ENCODE results near the gene FOXK1. TPM values are rescaled to one million over a fixed set of nuclear protein-coding genes. Genes with fewer than 3 reads are reported as not detected.
A peak's percentile ranks its signal among the peaks of the same experiment; 100 is the strongest.

FOXK1 gene
- total RNA-seq, 5 donors from 2014 or later (not counting 1 experiment from before 2014, with no cell fraction given), result 63.9 to 79.7 (median 74.2) TPM

DNA sequence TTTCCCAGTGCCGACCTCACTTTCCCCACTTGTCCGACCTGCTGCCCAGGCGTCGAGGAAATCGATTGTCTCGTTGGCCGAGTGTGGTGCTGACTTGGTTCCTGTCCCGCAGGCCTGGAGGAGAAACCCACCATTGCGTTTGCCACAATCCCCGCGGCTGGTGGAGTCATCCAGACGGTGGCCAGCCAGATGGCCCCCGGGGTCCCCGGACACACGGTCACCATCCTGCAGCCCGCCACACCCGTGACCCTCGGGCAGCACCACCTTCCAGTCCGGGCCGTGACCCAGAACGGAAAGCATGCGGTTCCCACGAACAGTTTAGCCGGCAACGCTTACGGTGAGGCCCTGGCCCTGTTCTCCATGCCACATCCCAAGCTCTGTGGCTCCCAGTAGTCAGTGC, 78.9 kb downstream of the FOXK1 start:
- POLR2A ChIA-PET, result no interaction called here
- peaks cover 41 to 77% of the 10 kb centered on the region in 2 donors for H3K36me3 ChIP-seq (ENCODE audit: control insufficient read depth in 2 of 2, extremely low read depth in 1 of 2, insufficient read depth in 1 of 2, low read length in 1 of 2)
- no peaks in the 10 kb centered on the region for H3K27me3 ChIP-seq (replicated peaks in 1 of 2; ENCODE audit: control insufficient read depth in 2 of 2, extremely low read depth in 1 of 2, insufficient read depth in 2 of 2, low read length in 1 of 2)
- no peak for DNase-seq
- H3K4me3 ChIP-seq (ENCODE audit: control insufficient read depth in 1 of 2, extremely low read depth in 1 of 2, low read length in 1 of 2), result no peak overlapping the region
- Mint-ChIP-seq H3K9me3 (no peaks in the 10 kb centered on the region), H3K4me1 (no peaks in the 10 kb centered on the region), H3K36me3 (peaks cover 19% of the 10 kb centered on the region), H3K27me3 (no peaks in the 10 kb centered on the region), H3K4me3 (no peak overlapping the region), H3K27ac (no peak overlapping the region)
- CTCF ChIA-PET, result interaction anchor here in 1 of 2 donors (0.5 kb wide), 1 partner anchor 35 kb away, joined by 3 read pairs; no protein-coding TSS in a partner anchor
- no peaks in the 10 kb centered on the region for H3K4me1 ChIP-seq (ENCODE audit: control insufficient read depth in 1 of 2, extremely low read depth in 1 of 2, insufficient read depth in 2 of 2, low read length in 2 of 2)
- WGBS (ENCODE audit: insufficient coverage), result 93% methylated on average over 26 of the region's 26 CpGs
- ATAC-seq (replicated peaks in 1 of 4), result no peak
- no peaks in the 10 kb centered on the region for H3K9me3 ChIP-seq
- H3K27ac ChIP-seq (ENCODE audit: low read length), result no peak overlapping the region

DNA sequence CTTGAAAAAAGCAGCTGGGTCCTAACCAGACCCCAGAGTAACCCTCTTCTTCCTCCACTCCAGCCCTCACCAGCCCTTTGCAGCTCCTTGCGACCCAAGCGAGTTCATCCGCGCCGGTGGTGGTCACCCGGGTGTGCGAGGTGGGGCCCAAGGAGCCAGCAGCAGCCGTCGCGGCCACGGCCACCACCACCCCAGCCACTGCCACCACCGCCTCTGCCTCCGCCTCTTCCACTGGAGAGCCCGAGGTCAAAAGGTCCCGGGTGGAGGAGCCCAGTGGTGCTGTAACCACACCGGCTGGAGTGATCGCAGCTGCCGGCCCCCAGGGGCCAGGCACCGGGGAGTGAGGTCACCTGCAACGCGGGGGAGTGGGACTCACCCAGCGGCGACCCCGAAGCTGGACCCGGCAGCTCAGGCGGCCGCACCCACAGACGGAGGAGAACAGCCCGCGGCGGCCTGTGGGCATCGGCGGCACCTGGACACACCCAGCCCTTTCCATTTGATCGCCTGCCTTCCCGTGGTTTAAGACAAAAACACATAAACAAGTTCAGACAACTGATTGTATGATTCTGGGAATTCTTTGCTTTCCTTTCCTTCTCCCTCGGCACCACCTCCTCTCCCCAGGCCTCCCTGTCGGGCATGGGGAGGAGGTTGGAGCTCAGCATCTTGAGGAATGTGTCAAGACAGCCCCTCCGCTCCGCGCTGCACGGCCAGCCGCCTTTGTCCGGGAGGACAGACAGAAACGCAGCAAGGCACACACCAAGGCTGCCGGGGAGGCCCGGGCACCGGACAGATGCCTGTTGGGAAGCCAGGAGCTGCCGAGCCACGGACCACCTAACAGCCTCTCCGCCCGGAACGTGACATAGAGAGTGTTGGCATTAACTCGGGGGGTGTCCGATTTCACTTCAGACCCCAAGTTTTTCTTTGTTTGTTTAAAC, 80.3 kb downstream of the FOXK1 start:
- H3K27ac ChIP-seq (ENCODE audit: low read length), result no peak overlapping the region
- WGBS (ENCODE audit: insufficient coverage), result 95% methylated on average over 38 of the region's 54 CpGs
- no peaks in the 10 kb centered on the region for H3K27me3 Mint-ChIP-seq
- DNase-seq, result no peak
- H3K4me3 Mint-ChIP-seq, result peak overlapping the region in 1 of 3 donors; percentile 34
- H3K36me3 Mint-ChIP-seq, result peaks cover 19% of the 10 kb centered on the region
- ChIA-PET POLR2A (no interaction called here), CTCF (no interaction called here)
- H3K4me3 ChIP-seq (ENCODE audit: control insufficient read depth in 1 of 2, extremely low read depth in 1 of 2, low read length in 1 of 2), result no peak overlapping the region
- H3K4me1 Mint-ChIP-seq, result no peaks in the 10 kb centered on the region
- ATAC-seq (replicated peaks in 1 of 4), result no peak
- no peaks in the 10 kb centered on the region for H3K9me3 Mint-ChIP-seq
- peak overlapping the region in 1 of 2 donors; percentile 36 for H3K27ac Mint-ChIP-seq
- H3K36me3 ChIP-seq (ENCODE audit: control insufficient read depth in 2 of 2, extremely low read depth in 1 of 2, insufficient read depth in 1 of 2, low read length in 1 of 2), result peaks cover 41 to 63% of the 10 kb centered on the region in 2 donors
- no peaks in the 10 kb centered on the region for H3K27me3 ChIP-seq (replicated peaks in 1 of 2; ENCODE audit: control insufficient read depth in 2 of 2, extremely low read depth in 1 of 2, insufficient read depth in 2 of 2, low read length in 1 of 2)
- no peaks in the 10 kb centered on the region for H3K4me1 ChIP-seq (ENCODE audit: control insufficient read depth in 1 of 2, extremely low read depth in 1 of 2, insufficient read depth in 2 of 2, low read length in 2 of 2)
- no peaks in the 10 kb centered on the region for H3K9me3 ChIP-seq

DNA sequence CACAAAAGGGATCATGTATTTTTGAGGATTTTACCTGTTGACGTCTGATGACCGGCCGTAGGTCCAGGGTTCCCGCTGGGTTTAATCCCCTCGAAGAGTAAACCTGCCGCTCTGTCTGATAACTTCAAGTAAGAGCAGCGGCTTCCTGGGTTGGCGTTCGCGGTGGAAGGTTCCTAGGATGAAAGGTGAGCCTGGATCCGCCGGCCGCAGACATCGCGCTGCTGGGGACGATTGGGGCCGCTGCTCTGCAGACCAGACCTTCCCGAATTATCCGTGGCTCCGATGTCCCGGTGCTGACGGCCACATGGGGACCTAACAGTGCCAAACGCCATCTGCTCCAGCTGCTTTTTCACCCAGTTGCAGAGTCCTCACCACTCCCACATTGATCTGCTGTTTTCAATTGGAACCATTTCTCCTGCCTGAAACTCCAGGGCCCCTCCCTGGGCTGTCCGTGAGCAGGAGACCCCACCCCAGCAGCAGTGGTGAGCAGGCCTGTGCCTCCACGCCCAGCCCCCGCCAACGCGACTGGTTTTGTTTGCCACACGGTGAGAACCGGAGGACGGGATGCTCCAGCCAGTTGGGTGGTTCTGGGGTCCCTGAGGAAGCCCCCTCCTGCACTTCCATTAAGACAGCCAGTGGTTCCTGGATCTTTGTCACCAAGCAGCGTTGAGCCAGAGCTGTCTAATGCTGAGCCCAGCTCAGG, 81.1 kb downstream of the FOXK1 start:
- no peaks in the 10 kb centered on the region for H3K27me3 ChIP-seq (replicated peaks in 1 of 2; ENCODE audit: control insufficient read depth in 2 of 2, extremely low read depth in 1 of 2, insufficient read depth in 2 of 2, low read length in 1 of 2)
- H3K4me1 Mint-ChIP-seq, result no peaks in the 10 kb centered on the region
- H3K36me3 Mint-ChIP-seq, result peaks cover 19% of the 10 kb centered on the region
- DNase-seq (no peak), ATAC-seq (replicated peaks in 1 of 4) (no peak)
- H3K36me3 ChIP-seq (ENCODE audit: control insufficient read depth in 2 of 2, extremely low read depth in 1 of 2, insufficient read depth in 1 of 2, low read length in 1 of 2), result peaks cover 41 to 56% of the 10 kb centered on the region in 2 donors
- no peaks in the 10 kb centered on the region for H3K9me3 ChIP-seq
- H3K27me3 Mint-ChIP-seq, result no peaks in the 10 kb centered on the region
- CTCF ChIA-PET, result interaction anchor here in 1 of 2 donors (0.6 kb wide), 1 partner anchor 61 kb away, joined by 5 read pairs; no protein-coding TSS in a partner anchor
- H3K4me1 ChIP-seq (ENCODE audit: control insufficient read depth in 1 of 2, extremely low read depth in 1 of 2, insufficient read depth in 2 of 2, low read length in 2 of 2), result no peaks in the 10 kb centered on the region
- no peak overlapping the region for H3K27ac ChIP-seq (ENCODE audit: low read length)
- no peak overlapping the region for H3K27ac Mint-ChIP-seq
- H3K4me3 Mint-ChIP-seq, result no peak overlapping the region
- no peak overlapping the region for H3K4me3 ChIP-seq (ENCODE audit: control insufficient read depth in 1 of 2, extremely low read depth in 1 of 2, low read length in 1 of 2)
- 98% methylated on average over 31 of the region's 32 CpGs for WGBS (ENCODE audit: insufficient coverage)
- H3K9me3 Mint-ChIP-seq, result no peaks in the 10 kb centered on the region
- POLR2A ChIA-PET, result no interaction called here

DNA sequence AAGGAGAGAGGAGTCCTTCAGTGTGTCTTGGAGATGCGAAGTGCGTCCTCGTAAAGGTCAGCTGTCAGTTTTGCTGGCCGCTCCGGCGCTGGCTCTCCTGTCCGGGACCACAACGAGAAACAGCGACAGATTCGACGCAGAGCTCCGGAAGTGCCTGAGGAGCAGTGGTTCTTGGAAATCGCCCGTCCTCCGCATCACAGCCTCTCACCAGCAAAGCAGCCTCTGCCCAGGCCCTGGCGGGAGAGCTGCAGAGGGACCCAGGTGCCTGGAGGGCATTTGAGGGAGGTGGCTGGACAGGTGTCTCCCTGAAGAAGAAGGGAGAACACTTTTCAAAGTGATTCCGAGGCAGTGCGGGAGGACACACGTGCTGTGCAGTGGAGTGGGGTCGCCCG, 81.7 kb downstream of the FOXK1 start:
- H3K36me3 Mint-ChIP-seq, result peaks cover 19% of the 10 kb centered on the region
- no peak for ATAC-seq (replicated peaks in 1 of 4)
- no peaks in the 10 kb centered on the region for H3K9me3 Mint-ChIP-seq
- no peak overlapping the region for H3K4me3 ChIP-seq (ENCODE audit: control insufficient read depth in 1 of 2, extremely low read depth in 1 of 2, low read length in 1 of 2)
- no peak overlapping the region for H3K4me3 Mint-ChIP-seq
- WGBS (ENCODE audit: insufficient coverage), result 99% methylated on average over 10 of the region's 21 CpGs
- CTCF ChIA-PET, result interaction anchor here in 1 of 2 donors (0.6 kb wide), 1 partner anchor 61 kb away, joined by 5 read pairs; no protein-coding TSS in a partner anchor
- no peak overlapping the region for H3K27ac Mint-ChIP-seq
- H3K4me1 ChIP-seq (ENCODE audit: control insufficient read depth in 1 of 2, extremely low read depth in 1 of 2, insufficient read depth in 2 of 2, low read length in 2 of 2), result no peaks in the 10 kb centered on the region
- no peak for DNase-seq
- H3K27me3 Mint-ChIP-seq, result no peaks in the 10 kb centered on the region
- H3K9me3 ChIP-seq, result no peaks in the 10 kb centered on the region
- H3K27me3 ChIP-seq (replicated peaks in 1 of 2; ENCODE audit: control insufficient read depth in 2 of 2, extremely low read depth in 1 of 2, insufficient read depth in 2 of 2, low read length in 1 of 2), result no peaks in the 10 kb centered on the region
- H3K4me1 Mint-ChIP-seq, result no peaks in the 10 kb centered on the region
- no peak overlapping the region for H3K27ac ChIP-seq (ENCODE audit: low read length)
- H3K36me3 ChIP-seq (ENCODE audit: control insufficient read depth in 2 of 2, extremely low read depth in 1 of 2, insufficient read depth in 1 of 2, low read length in 1 of 2), result peaks cover 38 to 50% of the 10 kb centered on the region in 2 donors
- POLR2A ChIA-PET, result no interaction called here

DNA sequence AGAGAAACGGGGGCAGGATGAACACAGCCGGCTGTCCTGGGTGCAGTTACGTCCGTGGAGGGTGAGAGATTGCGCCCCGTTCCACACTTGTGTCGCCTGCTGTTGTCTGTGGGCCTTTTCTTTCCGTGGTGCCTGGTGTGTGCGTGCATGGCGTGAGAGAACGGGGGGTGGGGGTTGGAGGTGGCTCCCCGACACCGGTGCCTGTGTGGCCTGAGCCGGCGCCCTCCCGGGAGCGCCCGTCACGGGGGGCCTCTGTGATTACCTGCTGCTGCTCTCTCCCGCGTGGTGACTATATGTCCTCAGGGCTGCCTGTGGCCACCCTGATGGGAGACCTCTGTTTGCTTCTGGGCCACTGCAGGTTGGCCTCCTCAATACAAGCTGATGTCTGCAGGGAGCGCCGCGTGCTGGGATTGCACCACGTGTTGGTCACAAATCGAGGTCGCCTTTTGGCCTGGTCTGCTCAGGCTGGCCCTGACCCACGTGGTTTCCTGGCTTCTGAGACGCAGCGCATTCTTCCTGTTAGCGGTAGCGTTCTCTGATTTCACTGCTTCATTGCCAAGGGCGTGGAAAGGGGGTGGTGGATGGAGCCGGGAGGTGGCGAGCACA, 82.4 kb downstream of the FOXK1 start:
- Mint-ChIP-seq H3K27me3 (no peaks in the 10 kb centered on the region), H3K4me1 (no peaks in the 10 kb centered on the region), H3K36me3 (peaks cover 19% of the 10 kb centered on the region), H3K4me3 (no peak overlapping the region), H3K27ac (peak overlapping the region in 1 of 2 donors; percentile 16), H3K9me3 (no peaks in the 10 kb centered on the region)
- no peak overlapping the region for H3K27ac ChIP-seq (ENCODE audit: low read length)
- H3K4me3 ChIP-seq (ENCODE audit: control insufficient read depth in 1 of 2, extremely low read depth in 1 of 2, low read length in 1 of 2), result no peak overlapping the region
- POLR2A ChIA-PET, result no interaction called here
- no peaks in the 10 kb centered on the region for H3K9me3 ChIP-seq
- CTCF ChIA-PET, result interaction anchor here in 1 of 2 donors (0.6 kb wide), 1 partner anchor 9 kb away, joined by 3 read pairs; no protein-coding TSS in a partner anchor
- no peaks in the 10 kb centered on the region for H3K27me3 ChIP-seq (replicated peaks in 1 of 2; ENCODE audit: control insufficient read depth in 2 of 2, extremely low read depth in 1 of 2, insufficient read depth in 2 of 2, low read length in 1 of 2)
- peaks cover 38 to 48% of the 10 kb centered on the region in 2 donors for H3K36me3 ChIP-seq (ENCODE audit: control insufficient read depth in 2 of 2, extremely low read depth in 1 of 2, insufficient read depth in 1 of 2, low read length in 1 of 2)
- H3K4me1 ChIP-seq (ENCODE audit: control insufficient read depth in 1 of 2, extremely low read depth in 1 of 2, insufficient read depth in 2 of 2, low read length in 2 of 2), result no peaks in the 10 kb centered on the region
- 96% methylated on average over 31 of the region's 35 CpGs for WGBS (ENCODE audit: insufficient coverage)
- ATAC-seq (replicated peaks in 1 of 4) (no peak), DNase-seq (no peak)

DNA sequence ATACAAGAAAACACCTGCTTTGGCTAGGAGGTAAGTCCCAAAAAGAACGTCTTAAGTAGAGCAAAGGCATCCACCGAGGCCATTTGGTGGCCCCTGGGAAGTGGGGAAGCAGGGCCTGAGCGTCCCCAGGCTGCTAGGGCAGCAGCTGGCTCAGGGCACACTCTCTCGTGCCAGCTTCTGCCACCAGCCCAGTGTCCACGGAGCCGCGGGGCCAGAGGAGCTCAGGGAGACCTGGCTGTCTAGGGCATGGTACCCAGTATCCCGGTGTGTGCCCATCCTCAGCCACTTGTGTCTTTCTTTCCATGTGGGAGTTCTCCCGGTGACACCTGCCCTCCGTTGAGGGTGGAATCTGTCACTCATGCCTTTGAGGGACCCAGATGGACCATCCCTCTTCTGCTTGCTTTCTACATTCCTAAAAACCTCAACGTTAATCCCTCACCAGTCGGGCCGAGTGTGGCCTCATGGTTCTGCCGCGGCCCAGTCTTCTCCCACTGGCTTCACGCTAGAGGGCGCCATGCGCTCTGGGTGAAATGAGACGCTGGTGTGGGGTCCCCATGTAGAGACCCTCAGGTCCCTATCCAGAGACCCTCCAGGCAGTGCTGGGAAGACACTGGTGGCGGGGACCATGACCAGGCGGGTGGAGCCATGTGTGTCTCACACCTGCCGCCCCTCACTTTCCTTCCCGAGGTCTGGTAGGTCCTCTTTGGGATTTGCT, 83.8 kb downstream of the FOXK1 start:
- Histone ChIP-seq H3K36me3 (ENCODE audit: control insufficient read depth in 2 of 2, extremely low read depth in 1 of 2, insufficient read depth in 1 of 2, low read length in 1 of 2) (peaks cover 33 to 37% of the 10 kb centered on the region in 2 donors), H3K4me3 (ENCODE audit: control insufficient read depth in 1 of 2, extremely low read depth in 1 of 2, low read length in 1 of 2) (no peak overlapping the region), H3K27ac (ENCODE audit: low read length) (no peak overlapping the region), H3K9me3 (no peaks in the 10 kb centered on the region), H3K4me1 (ENCODE audit: control insufficient read depth in 1 of 2, extremely low read depth in 1 of 2, insufficient read depth in 2 of 2, low read length in 2 of 2) (no peaks in the 10 kb centered on the region), H3K27me3 (replicated peaks in 1 of 2; ENCODE audit: control insufficient read depth in 2 of 2, extremely low read depth in 1 of 2, insufficient read depth in 2 of 2, low read length in 1 of 2) (no peaks in the 10 kb centered on the region)
- peaks cover 5 to 7% (median 6%) of the 10 kb centered on the region in 3 donors for H3K4me1 Mint-ChIP-seq
- no peak overlapping the region for H3K4me3 Mint-ChIP-seq
- POLR2A ChIA-PET, result no interaction called here
- H3K9me3 Mint-ChIP-seq, result no peaks in the 10 kb centered on the region
- WGBS (ENCODE audit: insufficient coverage), result 96% methylated on average over 21 of the region's 23 CpGs
- no peak for ATAC-seq (replicated peaks in 1 of 4)
- DNase-seq, result no peak
- peaks cover 13% of the 10 kb centered on the region for H3K36me3 Mint-ChIP-seq
- H3K27me3 Mint-ChIP-seq, result no peaks in the 10 kb centered on the region
- CTCF ChIA-PET, result no interaction called here
- H3K27ac Mint-ChIP-seq, result no peak overlapping the region

Data from T-cell (primary cell).